NB4 (cell line): Measurements from ENCODE around the gene ARR3.

Experiments
- CTCF ChIP-seq: IDR thresholded peaks from one replicate; pipeline ENCODE4 v1.5.1; 2012; ENCODE audit warnings: low read depth, low read length
- MAX ChIP-seq: IDR thresholded peaks from 2 replicates; pipeline ENCODE4 v1.6.1; 2011; ENCODE audit warnings: low read depth, low read length

- TF ChIP-seq CTCF: no peak
- no peak for TF ChIP-seq MAX
Measured at GRCh38 chrX:70252491-70252890, 15.6 kb upstream of the ARR3 start.
